Ovary (tissue), 3 donors: Measurements from ENCODE around the gene TBC1D5.

Experiments
- CTCF ChIP-seq, 3 donors: fragments of 450-650 bp in 2 of 3; fragments of 200-600 bp in 1 of 3; IDR thresholded peaks; one replicate each; pipeline versions ENCODE4 v1.5.1 to v1.8.0; 2016 to 2022; ENCODE audit warnings: antibody characterized with exemption in 3 of 3, mild to moderate bottlenecking in 1 of 3
- EP300 ChIP-seq: sonication (generic); formaldehyde crosslinking; IDR thresholded peaks from one replicate; pipeline ENCODE4 v1.6.1; 2017; ENCODE audit warnings: antibody characterized with exemption
- POLR2A ChIP-seq: fragments of 450-650 bp; IDR thresholded peaks from one replicate; pipeline ENCODE4 v1.6.1; 2017; ENCODE audit warnings: antibody characterized with exemption, mild to moderate bottlenecking, moderate library complexity
- donor health status: DM: no; HTN: no; CAD: no.

- TF ChIP-seq CTCF (IDR thresholded peaks at IDR 0.05) = no peak
- TF ChIP-seq POLR2A = no peak
- no peak for TF ChIP-seq EP300
Observed at GRCh38 chr3:17466028-17466427, 276.4 kb downstream of the TBC1D5 start.
